ENCODE measurements around the gene FAM171A1.

The FAM171A1 gene

DNA sequence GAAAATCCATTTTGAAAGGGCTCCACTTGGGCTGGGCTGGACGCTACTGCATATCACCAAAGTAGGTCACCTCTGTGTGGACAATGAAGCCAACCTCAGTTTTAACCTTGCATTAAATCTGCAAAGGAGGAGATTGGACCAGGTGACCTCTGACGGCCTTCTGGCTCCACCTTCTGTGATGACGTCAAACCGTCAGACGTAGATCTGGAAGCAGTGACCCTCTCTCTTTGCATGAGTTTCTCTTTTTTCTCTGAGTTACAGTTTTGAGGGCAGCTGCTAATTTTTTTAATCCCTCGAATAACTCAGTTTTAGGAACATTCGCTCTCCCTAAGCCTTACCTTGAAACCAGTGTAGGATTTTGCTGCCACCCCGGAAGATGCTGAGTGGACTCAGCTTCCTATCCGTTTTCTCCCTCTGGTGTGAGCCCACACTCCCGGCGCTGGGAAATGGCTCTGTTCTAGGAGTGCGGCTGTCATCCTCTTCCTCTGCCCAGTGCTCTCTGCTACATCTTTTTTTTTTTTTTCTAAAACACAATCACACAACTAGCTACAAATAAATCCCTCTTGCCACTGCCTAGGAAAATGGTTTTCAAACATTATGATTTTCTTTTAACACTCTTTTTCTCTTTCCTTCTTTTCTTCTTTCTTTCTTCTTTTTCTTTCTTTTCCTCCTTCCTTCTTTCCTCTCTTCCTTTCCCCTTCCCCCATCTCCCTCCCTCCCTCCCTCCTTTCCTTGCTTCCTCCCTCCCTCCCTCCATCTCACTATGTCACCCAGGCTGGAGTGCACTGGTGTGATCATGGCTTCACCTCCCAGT is 174.9 kb downstream of the FAM171A1 start:
- no peaks in the 10 kb centered on the region for H3K36me3 ChIP-seq (ENCODE audit: insufficient read depth, low read length)
- no peak overlapping the region for H3K4me3 ChIP-seq (ENCODE audit: low read depth in 1 of 2, low read length in 2 of 2)
- no peaks in the 10 kb centered on the region for H3K4me1 ChIP-seq (ENCODE audit: insufficient read depth, low read length)
- H3K27ac ChIP-seq (ENCODE audit: low read depth, low read length): no peak overlapping the region
- H3K27me3 ChIP-seq (ENCODE audit: control insufficient read depth in 1 of 2, insufficient read depth in 2 of 2, low read length in 2 of 2): no peaks in the 10 kb centered on the region
- no peak overlapping the region for H3K9ac ChIP-seq (ENCODE audit: low read length)
- no peaks in the 10 kb centered on the region for H3K9me3 ChIP-seq (ENCODE audit: low read length)

DNA sequence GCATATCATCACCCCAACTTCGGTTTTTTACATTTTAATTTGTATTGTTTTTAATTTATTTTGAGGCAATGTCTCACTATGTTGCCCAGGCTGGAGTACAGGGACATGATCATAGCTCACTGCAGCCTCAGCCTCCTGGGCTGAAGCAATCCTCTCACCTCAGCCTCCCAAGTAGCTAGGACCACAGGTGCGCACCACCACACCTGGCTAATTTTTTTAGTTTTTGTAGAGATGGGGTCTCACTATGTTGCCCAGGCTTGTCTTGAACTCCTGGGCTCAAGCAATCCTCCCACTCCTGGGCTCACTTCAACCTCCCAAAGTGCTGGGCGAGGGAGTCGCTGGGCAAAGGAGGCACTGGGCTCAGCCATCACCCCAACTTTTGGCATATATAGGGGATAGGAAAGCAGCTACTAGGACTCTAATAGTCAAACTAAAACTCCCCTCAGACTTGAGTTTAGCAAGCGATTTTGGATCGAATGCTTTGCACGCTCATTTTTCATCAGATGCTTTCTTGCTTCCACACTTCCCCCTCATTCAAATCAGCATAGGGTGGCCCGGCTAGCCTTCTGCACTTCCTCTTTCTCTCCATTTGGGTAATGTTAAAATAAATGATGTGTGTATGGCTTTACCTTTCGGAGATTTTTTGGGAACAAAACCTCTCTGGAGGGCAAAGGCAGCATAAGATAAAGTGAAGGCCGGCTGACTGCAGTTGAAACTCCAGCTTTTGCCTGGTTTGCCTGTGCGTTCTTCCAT is 181.8 kb downstream of the FAM171A1 start:
- no peaks in the 10 kb centered on the region for H3K27me3 ChIP-seq (ENCODE audit: control insufficient read depth in 1 of 2, insufficient read depth in 2 of 2, low read length in 2 of 2)
- no peak overlapping the region for H3K4me3 ChIP-seq (ENCODE audit: low read depth in 1 of 2, low read length in 2 of 2)
- H3K9ac ChIP-seq (ENCODE audit: low read length): no peak overlapping the region
- H3K36me3 ChIP-seq (ENCODE audit: insufficient read depth, low read length): no peaks in the 10 kb centered on the region
- H3K9me3 ChIP-seq (ENCODE audit: low read length): no peaks in the 10 kb centered on the region
- no peaks in the 10 kb centered on the region for H3K4me1 ChIP-seq (ENCODE audit: insufficient read depth, low read length)
- no peak overlapping the region for H3K27ac ChIP-seq (ENCODE audit: low read depth, low read length)

DNA sequence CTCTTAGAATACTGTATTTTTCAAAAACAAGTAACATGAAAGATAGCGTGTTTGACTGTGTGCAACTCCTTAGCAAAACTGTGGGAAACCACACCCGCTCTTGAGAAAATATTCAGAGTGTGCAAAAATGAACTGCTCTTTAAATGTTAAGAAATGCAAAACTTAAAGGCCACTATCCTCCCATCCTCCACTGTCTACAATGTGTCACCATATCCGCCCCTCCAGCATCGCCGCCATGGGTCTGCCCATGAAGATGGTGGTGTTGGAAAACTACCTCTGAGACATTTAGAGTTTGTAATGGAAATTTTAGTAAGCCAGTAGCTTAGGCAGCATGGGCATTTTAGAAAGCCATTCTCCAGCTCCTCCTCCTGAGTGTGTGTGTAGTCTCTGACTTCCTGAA is 182.5 kb downstream of the FAM171A1 start:
- no peak overlapping the region for H3K9ac ChIP-seq (ENCODE audit: low read length)
- H3K4me3 ChIP-seq (ENCODE audit: low read depth in 1 of 2, low read length in 2 of 2): no peak overlapping the region
- H3K4me1 ChIP-seq (ENCODE audit: insufficient read depth, low read length): no peaks in the 10 kb centered on the region
- no peak overlapping the region for H3K27ac ChIP-seq (ENCODE audit: low read depth, low read length)
- no peaks in the 10 kb centered on the region for H3K27me3 ChIP-seq (ENCODE audit: control insufficient read depth in 1 of 2, insufficient read depth in 2 of 2, low read length in 2 of 2)
- H3K36me3 ChIP-seq (ENCODE audit: insufficient read depth, low read length): no peaks in the 10 kb centered on the region
- no peaks in the 10 kb centered on the region for H3K9me3 ChIP-seq (ENCODE audit: low read length)

- no peaks in the 10 kb centered on the region for H3K27me3 ChIP-seq (ENCODE audit: control insufficient read depth in 1 of 2, insufficient read depth in 2 of 2, low read length in 2 of 2)
Observed at GRCh38 chr10:15183689-15184481, 187.2 kb downstream of the FAM171A1 start.

GRCh38 chr10:15182540-15183207 is 188.4 kb downstream of the FAM171A1 start:
- Histone ChIP-seq H3K4me1 (ENCODE audit: insufficient read depth, low read length) (no peaks in the 10 kb centered on the region), H3K9me3 (ENCODE audit: low read length) (no peaks in the 10 kb centered on the region), H3K27ac (ENCODE audit: low read depth, low read length) (no peak overlapping the region), H3K36me3 (ENCODE audit: insufficient read depth, low read length) (no peaks in the 10 kb centered on the region), H3K4me3 (ENCODE audit: low read depth in 1 of 2, low read length in 2 of 2) (no peak overlapping the region), H3K9ac (ENCODE audit: low read length) (no peak overlapping the region), H3K27me3 (ENCODE audit: control insufficient read depth in 1 of 2, insufficient read depth in 2 of 2, low read length in 2 of 2) (no peaks in the 10 kb centered on the region)

More at GRCh38 chr10:15183689-15184481, 187.2 kb downstream of the FAM171A1 start:
- Histone ChIP-seq H3K9me3 (ENCODE audit: low read length) (no peaks in the 10 kb centered on the region), H3K36me3 (ENCODE audit: insufficient read depth, low read length) (no peaks in the 10 kb centered on the region), H3K9ac (ENCODE audit: low read length) (no peak overlapping the region), H3K27ac (ENCODE audit: low read depth, low read length) (no peak overlapping the region), H3K4me3 (ENCODE audit: low read depth in 1 of 2, low read length in 2 of 2) (no peak overlapping the region), H3K4me1 (ENCODE audit: insufficient read depth, low read length) (no peaks in the 10 kb centered on the region)

DNA sequence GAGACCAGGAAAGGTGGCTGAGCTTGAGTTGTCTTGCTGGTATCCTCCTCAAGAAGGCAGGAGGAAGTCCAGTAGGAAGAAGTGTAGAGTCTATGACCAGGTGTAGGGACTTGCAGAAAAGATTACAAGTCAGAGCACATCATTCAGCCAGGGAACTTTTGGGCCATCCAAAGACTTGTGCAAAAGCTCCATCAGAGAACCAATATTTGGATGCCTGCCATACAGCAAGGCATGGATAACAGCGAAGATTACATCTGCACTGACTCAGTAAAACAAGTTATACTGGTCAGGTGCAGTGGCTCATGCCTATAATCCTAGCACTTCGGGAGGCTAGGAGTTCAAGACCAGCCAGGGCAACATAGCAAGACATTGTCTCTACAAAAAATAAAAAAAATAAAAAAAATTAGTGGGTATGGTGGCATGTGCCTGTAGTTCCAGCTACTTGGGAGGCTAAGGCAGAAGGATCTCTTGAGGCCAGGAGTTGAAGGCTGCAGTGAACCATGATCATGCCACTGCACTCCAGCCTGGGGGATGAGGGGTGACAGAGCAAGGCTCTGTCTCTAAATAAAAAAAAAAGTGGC is 189.4 kb downstream of the FAM171A1 start:
- H3K27ac ChIP-seq (ENCODE audit: low read depth, low read length): no peak overlapping the region
- H3K4me3 ChIP-seq (ENCODE audit: low read depth in 1 of 2, low read length in 2 of 2): no peak overlapping the region
- H3K27me3 ChIP-seq (ENCODE audit: control insufficient read depth in 1 of 2, insufficient read depth in 2 of 2, low read length in 2 of 2): no peaks in the 10 kb centered on the region
- H3K9me3 ChIP-seq (ENCODE audit: low read length): no peaks in the 10 kb centered on the region
- no peak overlapping the region for H3K9ac ChIP-seq (ENCODE audit: low read length)
- no peaks in the 10 kb centered on the region for H3K36me3 ChIP-seq (ENCODE audit: insufficient read depth, low read length)
- H3K4me1 ChIP-seq (ENCODE audit: insufficient read depth, low read length): no peaks in the 10 kb centered on the region

DNA sequence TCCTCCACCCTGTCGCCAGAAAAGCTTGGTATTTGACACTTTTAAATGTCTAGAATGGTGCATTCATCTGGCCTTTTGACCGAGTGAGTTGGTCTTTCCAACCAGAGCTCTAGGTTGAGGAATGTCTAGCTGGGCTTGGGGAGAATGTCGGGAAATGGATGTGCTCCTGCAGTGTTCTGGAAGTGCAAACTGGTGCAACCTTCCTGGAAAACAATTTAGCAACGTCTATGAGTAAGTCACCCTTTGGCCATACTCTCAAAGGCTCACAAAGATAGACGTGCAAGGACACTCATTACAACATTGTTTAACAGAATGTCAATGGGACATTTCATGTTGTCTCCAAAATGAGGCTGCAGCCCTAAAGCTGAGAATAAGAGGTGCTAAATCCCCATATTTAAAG is 190.4 kb downstream of the FAM171A1 start:
- Histone ChIP-seq H3K9ac (ENCODE audit: low read length) (no peak overlapping the region), H3K4me3 (ENCODE audit: low read depth in 1 of 2, low read length in 2 of 2) (no peak overlapping the region), H3K27me3 (ENCODE audit: control insufficient read depth in 1 of 2, insufficient read depth in 2 of 2, low read length in 2 of 2) (no peaks in the 10 kb centered on the region), H3K4me1 (ENCODE audit: insufficient read depth, low read length) (no peaks in the 10 kb centered on the region), H3K36me3 (ENCODE audit: insufficient read depth, low read length) (no peaks in the 10 kb centered on the region), H3K9me3 (ENCODE audit: low read length) (no peaks in the 10 kb centered on the region), H3K27ac (ENCODE audit: low read depth, low read length) (no peak overlapping the region)

GRCh38 chr10:15176269-15176668 is 194.8 kb downstream of the FAM171A1 start:
- H3K4me3 ChIP-seq (ENCODE audit: low read depth in 1 of 2, low read length in 2 of 2): no peak overlapping the region
- no peaks in the 10 kb centered on the region for H3K4me1 ChIP-seq (ENCODE audit: insufficient read depth, low read length)
- no peaks in the 10 kb centered on the region for H3K9me3 ChIP-seq (ENCODE audit: low read length)
- H3K36me3 ChIP-seq (ENCODE audit: insufficient read depth, low read length): no peaks in the 10 kb centered on the region
- no peaks in the 10 kb centered on the region for H3K27me3 ChIP-seq (ENCODE audit: control insufficient read depth in 1 of 2, insufficient read depth in 2 of 2, low read length in 2 of 2)
- H3K27ac ChIP-seq (ENCODE audit: low read depth, low read length): no peak overlapping the region
- no peak overlapping the region for H3K9ac ChIP-seq (ENCODE audit: low read length)

GRCh38 chr10:15175587-15175986 is 195.5 kb downstream of the FAM171A1 start:
- Histone ChIP-seq H3K4me1 (ENCODE audit: insufficient read depth, low read length) (no peaks in the 10 kb centered on the region), H3K4me3 (ENCODE audit: low read depth in 1 of 2, low read length in 2 of 2) (no peak overlapping the region), H3K9ac (ENCODE audit: low read length) (no peak overlapping the region), H3K27me3 (ENCODE audit: control insufficient read depth in 1 of 2, insufficient read depth in 2 of 2, low read length in 2 of 2) (no peaks in the 10 kb centered on the region), H3K27ac (ENCODE audit: low read depth, low read length) (no peak overlapping the region), H3K36me3 (ENCODE audit: insufficient read depth, low read length) (no peaks in the 10 kb centered on the region), H3K9me3 (ENCODE audit: low read length) (no peaks in the 10 kb centered on the region)

DNA sequence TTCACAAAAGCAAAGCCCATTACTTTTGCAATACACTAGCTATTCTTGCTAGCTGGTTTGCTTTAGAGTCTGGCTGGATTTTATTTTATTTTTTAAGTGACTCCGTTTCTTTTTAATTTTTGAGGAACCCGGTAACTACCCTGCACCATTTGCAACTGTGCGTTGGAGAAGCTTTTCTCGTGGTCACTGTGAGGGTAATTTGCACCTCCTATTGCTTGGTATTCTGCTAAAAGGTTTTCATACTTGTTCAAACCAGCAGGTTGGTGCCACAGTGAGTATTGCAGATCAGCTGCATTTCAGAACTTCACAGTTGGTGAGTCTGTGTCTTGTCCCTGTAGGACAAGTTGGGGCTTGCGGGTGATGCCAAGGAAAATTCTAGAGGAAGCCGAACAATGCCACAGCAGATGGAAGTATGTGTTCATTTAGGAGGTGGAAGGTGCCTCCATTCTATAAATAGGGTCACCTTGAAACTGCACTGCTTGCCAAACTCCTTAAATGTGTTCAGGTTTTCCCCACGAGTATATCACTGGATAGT is 198.7 kb downstream of the FAM171A1 start:
- Histone ChIP-seq H3K4me1 (ENCODE audit: insufficient read depth, low read length) (peaks cover 7% of the 10 kb centered on the region), H3K27ac (ENCODE audit: low read depth, low read length) (no peak overlapping the region), H3K27me3 (ENCODE audit: control insufficient read depth in 1 of 2, insufficient read depth in 2 of 2, low read length in 2 of 2) (no peaks in the 10 kb centered on the region), H3K9me3 (ENCODE audit: low read length) (no peaks in the 10 kb centered on the region), H3K4me3 (ENCODE audit: low read depth in 1 of 2, low read length in 2 of 2) (no peak overlapping the region), H3K9ac (ENCODE audit: low read length) (no peak overlapping the region), H3K36me3 (ENCODE audit: insufficient read depth, low read length) (no peaks in the 10 kb centered on the region)
